HCT116 (cell line): Measurements from ENCODE around the gene AKAP13. TPM values are rescaled to one million over a fixed set of nuclear protein-coding genes. Genes with fewer than 3 reads are reported as not detected.

Source experiments
- ATAC-seq: fragments of 200-7000 bp; cut with Tn5 transposase; 2 replicates; pipeline ENCODE4 v1.9.1; 2020; ENCODE audit warnings: mild to moderate bottlenecking, moderate library complexity
- BruUV-seq: library from RNA; stranded (reverse); fragments of 400-500 nt; replicated peaks from 2 replicates; lab custom pipeline; 2021; lab: Mats Ljungman, UMichigan
- CTCF ChIA-PET: fragments of 300-600 bp; sonication (Branson Sonifier 250); formaldehyde crosslinking; loops from one replicate; lab custom pipeline; 2021; ENCODE audit warnings: antibody characterized with exemption; lab: Charles Lee
- POLR2A ChIA-PET: fragments of 300-600, 350-600 bp; sonication (Branson Sonifier 250); formaldehyde crosslinking; loops from one replicate; lab custom pipeline; 2021; ENCODE audit warnings: antibody characterized with exemption; lab: Charles Lee
- RAD21 ChIA-PET, 2 experiments: fragments of 300-600 bp; sonication (Branson Sonifier 250); formaldehyde crosslinking; loops; one replicate each; lab custom pipeline; 2023; ENCODE audit warnings: low total read pairs in 2 of 2; ENCODE audit not compliant: uncharacterized antibody in 2 of 2, unreplicated experiment in 2 of 2, low non-redundant PET in 1 of 2; lab: Charles Lee
- DNase-seq: peaks from one replicate; pipeline ENCODE4 v3.0.0-alpha.2; 2010; ENCODE audit warnings: low read depth, low spot score
- H2AFZ ChIP-seq: fragments of 200-600 bp; shearing (Covaris generic), sonication (generic); 2 replicates; pipeline ENCODE4 v1.6.1; 2017; ENCODE audit warnings: low read depth, mixed run types, mixed read lengths, antibody characterized with exemption, low read length; ENCODE audit not compliant: poor library complexity, severe bottlenecking
- H3K27ac ChIP-seq: 2 replicates; pipeline ENCODE4 v1.5.1; 2012; ENCODE audit warnings: low read depth, low read length
- H3K27me3 ChIP-seq: fragments of 200-600 bp; sonication (generic); 2 replicates; pipeline ENCODE4 v1.6.1; 2016; ENCODE audit warnings: mixed run types, low read length, mixed read lengths; ENCODE audit not compliant: insufficient read depth
- H3K36me3 ChIP-seq, 2 experiments: fragments of 200-500 bp in 1 of 2; fragments of 200-600 bp in 1 of 2; sonication (Bioruptor generic) in 1 of 2; sonication (generic) in 1 of 2; 2 replicates each; pipeline versions ENCODE4 v1.5.1 to v1.6.1; 2014 to 2016; ENCODE audit warnings: low read length in 2 of 2, inconsistent platforms in 1 of 2, mixed read lengths in 1 of 2, mixed run types in 1 of 2; ENCODE audit not compliant: insufficient read depth in 2 of 2, control insufficient read depth in 1 of 2
- H3K4me1 ChIP-seq, 2 experiments: fragments of 200-600 bp in 1 of 2; sonication (generic) in 1 of 2; 2 replicates each; pipeline versions ENCODE4 v1.5.1 to v1.6.1; 2012 to 2017; ENCODE audit warnings: low read length in 2 of 2, inconsistent platforms in 1 of 2, mild to moderate bottlenecking in 1 of 2, mixed read lengths in 1 of 2, mixed run types in 1 of 2, moderate library complexity in 1 of 2; ENCODE audit not compliant: insufficient read depth in 2 of 2, control insufficient read depth in 1 of 2
- H3K4me2 ChIP-seq: fragments of 200-600 bp; sonication (generic); 2 replicates; pipeline ENCODE4 v1.6.1; 2017; ENCODE audit warnings: mixed run types, low read length, mixed read lengths
- H3K4me3 ChIP-seq, 2 experiments: fragments of 200-600 bp in 1 of 2; sonication (generic) in 1 of 2; replicated peaks in 1 of 2; 2 replicates each; pipeline ENCODE4 v1.5.1; 2011 to 2016; ENCODE audit warnings: low read length in 2 of 2, control low read depth in 1 of 2, low read depth in 1 of 2, mild to moderate bottlenecking in 1 of 2, mixed read lengths in 1 of 2, mixed run types in 1 of 2
- H3K79me2 ChIP-seq: fragments of 200-600 bp; sonication (generic); 2 replicates; pipeline ENCODE4 v1.6.1; 2017; ENCODE audit warnings: mild to moderate bottlenecking, mixed run types, low read length, moderate library complexity, mixed read lengths; ENCODE audit not compliant: insufficient read depth
- H3K9ac ChIP-seq: fragments of 200-600 bp; sonication (generic); 2 replicates; pipeline ENCODE4 v1.6.1; 2016; ENCODE audit warnings: low read length, mixed read lengths
- H3K9me2 ChIP-seq: fragments of 200-600 bp; sonication (generic), shearing (Covaris generic); 2 replicates; pipeline ENCODE4 v1.6.1; 2017; ENCODE audit warnings: mixed run types, mild to moderate bottlenecking, moderate library complexity; ENCODE audit not compliant: insufficient read depth
- H3K9me3 ChIP-seq, 2 experiments: fragments of 200-500 bp in 1 of 2; fragments of 200-600 bp in 1 of 2; sonication (Bioruptor generic) in 1 of 2; sonication (generic) in 1 of 2; 2 replicates each; pipeline ENCODE4 v1.6.1; 2014 to 2017; ENCODE audit warnings: low read length in 2 of 2, mixed read lengths in 2 of 2, inconsistent platforms in 1 of 2, low read depth in 1 of 2, mild to moderate bottlenecking in 1 of 2, mixed run types in 1 of 2, moderate library complexity in 1 of 2; ENCODE audit not compliant: control insufficient read depth in 1 of 2, insufficient read depth in 1 of 2
- H4K20me1 ChIP-seq: fragments of 200-600 bp; sonication (generic), shearing (Covaris generic); 2 replicates; pipeline ENCODE4 v1.6.1; 2017; ENCODE audit warnings: mixed run types, mild to moderate bottlenecking, moderate library complexity; ENCODE audit not compliant: insufficient read depth
- EGR1 ChIP-seq: IDR thresholded peaks from 2 replicates; pipeline ENCODE4 v1.6.1; 2012; ENCODE audit warnings: low read depth
- EZH2 ChIP-seq: fragments of 200-600 bp; sonication (generic); IDR thresholded peaks from 2 replicates; pipeline ENCODE4 v1.6.1; 2017; ENCODE audit warnings: antibody characterized with exemption, mixed run types
- FOSL1 ChIP-seq: IDR thresholded peaks from 2 replicates; pipeline ENCODE4 v1.6.1; 2012; ENCODE audit warnings: low read depth
- JUND ChIP-seq: IDR thresholded peaks from 2 replicates; pipeline ENCODE4 v1.6.1; 2012
- POLR2A ChIP-seq: IDR thresholded peaks from 2 replicates; pipeline ENCODE4 v1.7.0; 2011; ENCODE audit warnings: borderline replicate concordance; ENCODE audit not compliant: insufficient read depth, insufficient read length; ENCODE audit errors: extremely low read depth
- YY1 ChIP-seq: IDR thresholded peaks from 2 replicates; pipeline ENCODE4 v1.6.1; 2011; ENCODE audit warnings: low read length, low read depth, moderate library complexity, mild to moderate bottlenecking; ENCODE audit not compliant: insufficient replicate concordance; ENCODE audit errors: extremely low read depth
- intact Hi-C: fragments of 100-400 bp; cut with micrococcal nuclease; formaldehyde crosslinking; loops from 2 replicates; pipeline ENCODE4 v1.10.0; 2022
- total RNA-seq: library from RNA; stranded (reverse); gene quantifications from one replicate; pipeline ENCODE4 v1.2.1, GENCODE V29; 2021; ENCODE audit not compliant: unreplicated experiment

AKAP13 gene
- total RNA-seq, 1 experiment from 2014 or later, result 43.1 TPM

DNA sequence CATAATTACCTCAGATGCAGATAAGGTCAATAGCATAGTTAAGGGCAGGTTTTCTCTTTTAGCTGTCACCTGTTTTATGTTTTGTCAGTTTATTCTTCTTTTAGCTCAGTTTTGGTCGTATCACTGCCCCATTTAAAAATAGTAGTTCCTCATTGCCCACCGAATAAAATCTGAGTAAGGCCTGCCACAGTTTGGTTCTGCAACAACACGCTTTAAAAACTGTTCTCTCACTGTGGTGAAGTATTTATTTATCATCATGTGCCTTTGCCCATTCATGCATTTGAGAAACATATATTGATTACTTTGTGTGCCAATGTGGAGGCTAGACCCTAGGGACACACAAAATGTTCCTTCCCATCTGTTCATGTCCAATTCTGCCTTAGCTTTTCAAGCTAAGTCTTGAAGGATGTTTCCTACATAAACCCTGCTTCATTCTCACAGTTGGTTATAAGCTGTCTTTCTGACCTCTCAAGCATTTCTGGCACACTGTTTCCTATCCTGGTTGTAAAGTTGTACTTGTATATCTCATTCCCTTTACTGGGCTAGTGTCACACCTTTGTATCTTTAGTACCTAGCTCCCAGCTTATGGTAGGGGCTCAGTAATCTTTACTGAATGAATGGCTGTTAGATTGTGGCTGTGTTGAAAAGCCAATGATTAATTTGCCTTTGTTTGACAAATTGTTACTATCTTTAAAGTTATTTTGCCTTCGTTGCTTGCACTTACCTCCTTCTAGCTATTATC lies 23.9 kb downstream of the AKAP13 start (continued):
- TF ChIP-seq YY1, result no peak

DNA sequence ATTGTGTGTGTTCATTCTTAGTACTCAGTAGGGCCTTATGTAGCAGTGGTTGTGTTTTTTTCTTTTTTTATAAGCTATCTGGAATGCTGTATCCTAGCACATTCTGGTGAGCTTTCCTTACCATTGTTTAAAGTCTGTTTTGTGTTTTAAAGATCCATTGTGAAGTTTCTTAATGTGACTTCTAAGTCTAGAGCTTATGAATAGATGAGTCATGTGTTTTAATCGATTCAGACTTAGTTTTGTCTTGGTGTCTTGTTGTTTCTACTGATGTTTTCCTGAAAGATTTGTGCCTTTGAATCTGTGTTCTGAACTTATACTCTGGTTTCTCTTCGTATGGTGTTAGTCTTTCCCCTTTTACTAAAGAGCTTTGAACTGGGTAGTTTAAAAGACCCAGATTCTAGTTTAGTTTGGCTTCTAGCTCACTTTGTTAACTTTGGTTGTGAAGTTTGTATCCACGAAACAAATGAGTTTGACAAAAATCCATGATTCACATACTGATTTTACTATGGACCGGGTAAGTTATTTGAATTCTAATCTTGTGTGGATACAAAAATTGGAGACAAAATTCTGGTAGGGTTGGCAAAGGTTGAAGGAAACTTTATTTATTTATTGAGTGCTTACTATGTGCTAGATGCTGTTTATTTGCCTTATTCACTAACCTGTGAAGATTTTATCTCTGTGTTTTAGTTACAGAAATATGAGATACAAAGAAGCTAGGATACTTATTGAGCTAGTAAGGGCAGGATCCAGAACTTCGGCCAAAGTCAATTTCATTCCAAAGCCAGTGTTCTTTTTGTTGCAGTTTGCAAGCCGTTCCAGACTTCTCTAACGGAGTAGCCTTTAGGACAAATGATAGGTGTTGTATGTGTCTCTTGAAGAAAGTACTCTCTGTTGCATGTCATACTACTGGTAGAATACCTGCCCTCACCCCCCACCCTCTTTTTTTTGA lies 24.8 kb downstream of the AKAP13 start:
- CTCF ChIA-PET, result interaction anchor here (0.6 to 1.7 kb wide), 2 partner anchors 24 to 74 kb away, joined by 3 to 4 read pairs; no protein-coding TSS in a partner anchor
- H3K9me3 ChIP-seq, result no peaks in the 10 kb centered on the region
- H3K9ac ChIP-seq, result 0 out of 2 replicates have a peak overlapping the region, but pooled peaks have one; percentile 6
- no peaks in the 10 kb centered on the region for H3K36me3 ChIP-seq
- H3K4me1 ChIP-seq, result peaks cover 25 to 52% of the 10 kb centered on the region in 2 experiments
- ATAC-seq (peak; percentile 31; the same call in 1 of the 2 replicates), DNase-seq (no peak)
- H3K9me2 ChIP-seq, result no peaks in the 10 kb centered on the region
- H3K79me2 ChIP-seq, result peaks cover 96% of the 10 kb centered on the region
- TF ChIP-seq EGR1 (no peak), FOSL1 (0 out of 2 replicates have a peak, but pooled peaks have one; percentile 12), JUND (peak; percentile 50; the same call in 1 of the 2 replicates), EZH2 (no peak), POLR2A (no peak)
- H3K4me2 ChIP-seq, result peak overlapping the region; percentile 39
- H4K20me1 ChIP-seq, result no peaks in the 10 kb centered on the region
- RAD21 ChIA-PET, result interaction anchor here (0.6 to 1.4 kb wide), 2 partner anchors 70 to 109 kb away, joined by 4 read pairs; no protein-coding TSS in a partner anchor
- no peak overlapping the region for H3K4me3 ChIP-seq
- BruUV-seq, result no TSS peak
- POLR2A ChIA-PET, result interaction anchor here (0.6 to 2.0 kb wide), 5 partner anchors 8 to 225 kb away, joined by 3 to 9 read pairs (median 3); no protein-coding TSS in a partner anchor
- H2AFZ ChIP-seq, result no peak overlapping the region
- intact Hi-C loops, result no loop called here
- peak overlapping the region; percentile 19; the same call in 1 of the 2 replicates for H3K27ac ChIP-seq
- H3K27me3 ChIP-seq, result no peaks in the 10 kb centered on the region
